HG02884 (cell line): ENCODE measurements around the gene CD2BP2.

Experiments used
- ATAC-seq: cut with Tn5 transposase; IDR thresholded peaks from one replicate; pipeline ENCODE4 v1.9.1; 2021; ENCODE audit warnings: mild to moderate bottlenecking, moderate library complexity; ENCODE audit not compliant: unreplicated experiment

CD2BP2 gene

GRCh38 chr16:30361180-30361579 lies 6.1 kb upstream of the CD2BP2 start:
- no peak for ATAC-seq

GRCh38 chr16:30359871-30360170 lies 4.7 kb upstream of the CD2BP2 start:
- ATAC-seq = no peak

GRCh38 chr16:30358990-30359870 lies 4.1 kb upstream of the CD2BP2 start:
- ATAC-seq = no peak

GRCh38 chr16:30358577-30358936 lies 3.4 kb upstream of the CD2BP2 start:
- no peak for ATAC-seq

- no peak for ATAC-seq
These were observed 2.8 kb upstream of the CD2BP2 start for GRCh38 chr16:30357715-30358576.

- ATAC-seq = no peak
These were observed 2.1 kb upstream of the CD2BP2 start for GRCh38 chr16:30357085-30357714.

- ATAC-seq = no peak
These were observed 1.4 kb upstream of the CD2BP2 start for GRCh38 chr16:30356401-30357084.

GRCh38 chr16:30355954-30356308 lies 823 bp upstream of the CD2BP2 start:
- no peak for ATAC-seq

- peak; percentile 15 for ATAC-seq
These were observed 525 bp downstream of the CD2BP2 start for GRCh38 chr16:30354423-30355143.

GRCh38 chr16:30353438-30354129 lies 1.5 kb downstream of the CD2BP2 start:
- ATAC-seq = no peak

GRCh38 chr16:30352488-30353401 lies 2.4 kb downstream of the CD2BP2 start:
- no peak for ATAC-seq

GRCh38 chr16:30351586-30352419 lies 3.3 kb downstream of the CD2BP2 start:
- ATAC-seq = no peak

GRCh38 chr16:30351001-30351441 lies 4.1 kb downstream of the CD2BP2 start:
- ATAC-seq = no peak

GRCh38 chr16:30350134-30350871 lies 4.8 kb downstream of the CD2BP2 start:
- no peak for ATAC-seq

GRCh38 chr16:30349675-30350074 lies 5.4 kb downstream of the CD2BP2 start:
- no peak for ATAC-seq

GRCh38 chr16:30348929-30349328 lies 6.2 kb downstream of the CD2BP2 start:
- ATAC-seq = no peak

GRCh38 chr16:30348113-30348512 lies 7.0 kb downstream of the CD2BP2 start:
- no peak for ATAC-seq
